Stimulated activated CD4-positive, alpha-beta T cell treated with anti-CD3 and anti-CD28 coated beads, Interleukin-1b, Interleukin-23, amount 100 ng/mL, for 48 hours (primary cell): ENCODE measurements around the gene ALLC.

Experiments used
- DNase-seq: peaks from one replicate; pipeline ENCODE4 v3.0.0-alpha.2; 2020

ALLC gene

GRCh38 chr2:3680548-3681345 is 22.7 kb downstream of the ALLC start:
- DNase-seq = no peak

GRCh38 chr2:3681625-3682024 is 23.6 kb downstream of the ALLC start:
- DNase-seq = no peak

DNA sequence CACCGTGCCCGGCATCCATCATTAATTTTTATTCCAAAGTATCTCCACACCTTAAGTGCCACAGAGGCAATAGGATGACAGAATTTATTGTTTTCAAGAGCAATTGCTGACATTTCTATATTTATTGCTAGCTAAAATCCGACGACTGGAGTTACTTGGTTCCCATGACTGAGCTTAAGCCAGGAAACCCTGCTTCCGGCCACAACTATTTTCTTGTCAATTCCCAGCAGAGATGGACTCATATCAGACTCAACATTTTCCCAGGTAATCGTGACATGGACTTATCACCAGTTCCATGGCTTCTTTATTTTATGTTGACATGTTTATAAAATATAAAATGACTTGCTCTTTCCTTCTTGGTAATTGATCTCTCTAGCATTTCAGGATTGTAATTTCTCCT is 24.8 kb downstream of the ALLC start:
- no peak for DNase-seq

DNA sequence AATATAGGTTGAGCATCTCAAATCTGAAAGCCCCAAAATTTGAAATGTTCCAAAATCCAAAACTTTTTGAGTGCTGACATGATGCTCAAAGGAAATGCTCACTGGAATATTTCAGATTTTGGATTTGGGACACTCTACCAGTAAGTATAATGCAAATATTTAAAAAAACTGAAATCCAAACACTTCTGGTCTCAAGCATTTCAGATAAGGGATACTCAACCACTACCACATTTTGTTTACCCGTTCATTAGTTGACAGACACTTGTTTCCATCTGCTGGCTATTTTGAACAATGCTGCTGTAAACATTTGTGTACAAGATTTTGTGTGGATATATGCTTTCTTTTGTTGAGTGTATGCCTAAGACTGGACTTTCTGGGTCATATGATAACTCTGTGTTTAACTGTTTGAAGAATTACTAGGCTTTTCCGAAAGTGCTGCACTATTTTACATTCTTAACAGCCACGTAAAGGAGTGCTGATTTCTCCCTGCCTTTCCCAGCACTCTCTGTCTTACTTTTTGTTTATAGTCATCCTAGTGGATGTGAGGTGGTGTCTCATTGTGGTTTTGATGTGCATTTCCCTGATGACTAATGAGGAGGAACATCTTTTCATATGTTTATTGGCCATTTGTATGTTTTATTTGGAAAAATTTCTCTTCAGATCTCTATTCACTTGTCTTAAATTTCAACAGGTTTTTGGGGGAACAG is 25.9 kb downstream of the ALLC start:
- no peak for DNase-seq

DNA sequence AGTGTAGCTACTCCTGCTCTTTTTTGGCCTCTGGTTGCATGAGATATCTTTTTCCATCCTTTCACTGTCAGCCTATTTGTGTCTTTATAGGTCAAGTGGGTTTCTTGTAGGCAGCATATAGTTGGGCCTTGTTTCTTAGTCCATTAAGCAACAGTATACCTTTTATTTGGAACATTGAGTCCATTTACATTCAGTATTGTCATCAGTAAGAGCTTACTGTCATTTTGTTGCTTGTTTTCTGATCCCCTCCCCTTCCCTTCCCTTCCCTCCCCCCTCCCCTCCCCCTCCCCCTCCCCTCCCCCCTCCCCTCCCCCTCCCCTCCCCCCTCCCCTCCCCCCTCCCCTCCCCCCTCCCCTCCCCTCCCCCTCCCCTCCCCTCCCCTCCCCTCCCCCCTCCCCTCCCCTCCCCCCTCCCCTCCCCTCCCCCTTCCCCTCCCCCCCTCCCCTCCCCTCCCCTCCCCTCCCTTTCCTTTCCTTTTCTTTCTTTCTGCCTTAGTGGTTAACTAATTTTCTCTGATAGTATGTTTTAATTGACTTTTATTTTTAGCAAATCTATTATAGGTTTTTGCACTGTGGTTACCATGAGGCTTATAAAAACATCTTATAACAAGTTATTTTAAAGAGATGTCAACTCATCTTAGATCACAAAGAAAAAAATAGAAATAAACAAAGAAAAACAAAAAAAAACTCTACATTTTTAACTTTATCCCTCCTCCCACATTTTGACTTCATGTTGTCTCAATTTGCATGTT is 32.2 kb downstream of the ALLC start:
- no peak for DNase-seq

- no peak for DNase-seq
Observed at GRCh38 chr2:3692375-3692774, 34.4 kb downstream of the ALLC start.

DNA sequence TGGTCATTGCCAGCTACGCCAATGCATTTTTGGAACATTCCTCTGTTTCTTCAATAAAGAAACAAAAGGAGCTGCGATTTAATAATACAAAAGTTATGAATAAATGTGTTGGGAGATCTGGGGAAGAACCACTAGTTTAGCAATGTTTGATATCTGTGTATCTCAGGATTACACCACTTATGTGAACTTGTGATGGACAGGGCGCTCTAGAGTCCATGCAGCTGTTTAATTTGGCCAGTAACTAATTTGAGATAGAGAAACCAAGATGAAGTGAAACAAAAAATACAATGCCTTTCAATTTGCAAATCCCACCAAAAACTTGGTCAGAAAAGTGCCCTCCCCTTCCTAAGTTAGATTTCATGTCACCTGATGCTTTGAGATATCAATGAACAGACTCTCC is 38.5 kb downstream of the ALLC start:
- DNase-seq = no peak

DNA sequence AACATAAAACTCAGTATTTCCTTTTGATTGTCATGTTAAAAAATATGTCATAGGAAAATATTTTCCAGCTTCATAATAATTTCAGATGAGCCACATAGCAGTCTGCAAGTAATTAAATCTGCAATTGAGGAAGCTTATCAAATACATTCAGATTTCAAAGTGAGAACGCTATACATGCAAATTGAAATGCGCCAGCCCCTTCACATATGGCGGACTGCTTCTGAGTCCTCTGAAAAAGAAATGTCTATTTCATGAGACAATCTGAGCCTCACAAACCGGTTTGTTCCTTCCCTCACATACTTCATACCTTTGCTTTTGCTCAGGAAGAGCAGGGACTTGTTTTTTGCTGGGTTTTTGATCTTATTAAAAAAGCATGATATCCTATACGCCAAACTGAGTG is 43.1 kb downstream of the ALLC start:
- DNase-seq = no peak

DNA sequence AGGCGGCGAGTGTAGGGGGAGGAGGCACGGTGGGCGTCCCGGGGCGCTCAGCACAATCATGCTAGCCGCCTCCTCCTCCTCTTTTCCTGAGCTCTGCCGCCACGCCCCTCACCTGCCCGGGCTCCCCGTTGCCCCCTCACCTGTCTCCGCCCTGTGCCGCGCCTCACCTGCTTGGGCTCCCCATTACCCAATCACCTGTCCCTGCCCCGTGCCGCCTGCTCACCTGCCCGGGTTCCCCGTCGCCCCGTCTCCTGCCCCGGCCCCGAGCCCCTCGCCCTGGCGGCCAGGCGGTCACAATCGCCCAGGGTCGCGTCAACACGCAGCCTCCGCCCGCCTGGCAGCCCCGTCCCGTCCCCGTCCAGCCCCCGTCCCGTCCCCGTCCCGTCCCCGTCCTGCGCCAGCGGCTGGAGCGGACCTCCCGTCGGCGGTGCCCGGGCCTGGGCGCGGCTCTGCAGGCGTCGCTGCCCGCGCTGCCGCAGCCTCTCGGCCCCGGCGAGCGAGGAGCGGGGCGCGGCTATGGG is 45.3 kb downstream of the ALLC start, which contains the start of gene DCDC2C:
Gene DCDC2C, plus strand, starts transcription at position 340 of the 521 bp plus-strand sequence. Its CDS starts 177 bp downstream, at position 517.
- DNase-seq = no peak

DNA sequence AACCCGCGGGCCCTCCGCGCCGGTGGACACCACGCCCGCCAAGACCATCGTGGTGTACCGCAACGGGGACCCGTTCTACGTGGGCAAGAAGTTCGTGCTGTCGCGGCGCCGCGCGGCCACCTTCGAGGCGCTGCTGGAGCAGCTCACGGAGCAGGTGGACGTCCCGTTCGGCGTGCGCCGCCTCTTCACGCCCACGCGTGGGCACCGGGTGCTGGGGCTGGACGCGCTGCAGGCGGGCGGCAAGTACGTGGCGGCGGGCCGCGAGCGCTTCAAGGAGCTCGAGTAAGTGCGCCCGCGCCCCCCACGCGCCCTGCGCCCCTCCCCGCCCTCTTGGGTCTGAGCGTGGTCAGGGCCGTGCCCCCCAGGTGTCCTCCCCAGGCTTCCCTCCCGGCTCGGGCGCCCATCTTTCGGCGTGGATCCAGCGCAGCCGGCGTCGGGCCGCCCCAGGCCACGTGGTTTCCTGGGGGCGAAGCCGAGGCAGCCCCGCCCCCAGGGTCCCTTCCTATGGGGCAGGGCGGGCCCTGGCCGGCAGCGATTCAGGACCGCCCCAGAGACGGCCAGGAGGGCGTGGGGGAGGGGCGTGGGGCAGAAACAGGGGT is 45.9 kb downstream of the ALLC start:
- no peak for DNase-seq

GRCh38 chr2:3704692-3705091 is 46.7 kb downstream of the ALLC start:
- no peak for DNase-seq

DNA sequence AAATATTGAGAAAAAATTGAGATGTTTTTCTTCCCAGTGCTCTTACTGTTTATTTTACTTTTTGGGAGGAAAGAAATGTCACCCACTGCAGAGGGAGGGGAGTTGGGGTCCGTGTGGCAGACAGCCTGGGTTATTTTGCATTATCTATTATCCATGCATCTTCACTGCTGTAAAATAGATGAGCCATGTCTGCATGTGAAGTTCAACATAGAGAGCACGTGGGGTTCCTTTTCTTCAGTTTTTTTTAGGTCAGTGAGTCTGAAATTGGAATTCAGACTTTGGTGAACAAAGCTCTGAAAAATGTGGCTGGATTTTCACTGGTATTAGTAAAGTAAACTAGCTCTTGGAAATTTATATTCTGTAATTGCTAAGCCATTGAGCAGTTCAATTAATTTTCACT is 47.8 kb downstream of the ALLC start:
- no peak for DNase-seq

- no peak for DNase-seq
Observed at GRCh38 chr2:3706892-3707291, 48.9 kb downstream of the ALLC start.

DNA sequence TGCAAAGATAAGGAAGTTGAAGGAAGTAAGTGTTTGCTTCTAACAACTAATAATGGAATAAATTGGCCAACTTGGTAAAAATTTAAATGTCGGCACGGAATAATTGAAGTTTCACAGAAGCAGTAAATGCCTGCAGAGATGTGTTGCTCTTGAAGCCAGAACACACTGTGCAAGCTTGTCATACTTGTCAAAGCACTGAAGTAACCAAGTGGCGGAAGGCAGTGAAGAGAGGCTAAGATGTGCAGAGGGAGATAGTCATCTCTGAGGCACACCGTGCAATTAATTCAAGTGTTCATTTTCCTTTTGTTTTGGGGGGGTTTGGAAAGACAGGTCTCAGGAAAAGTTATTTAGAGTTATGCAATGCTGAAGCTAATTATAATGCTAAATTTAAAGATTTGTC is 50.6 kb downstream of the ALLC start:
- DNase-seq = no peak

DNA sequence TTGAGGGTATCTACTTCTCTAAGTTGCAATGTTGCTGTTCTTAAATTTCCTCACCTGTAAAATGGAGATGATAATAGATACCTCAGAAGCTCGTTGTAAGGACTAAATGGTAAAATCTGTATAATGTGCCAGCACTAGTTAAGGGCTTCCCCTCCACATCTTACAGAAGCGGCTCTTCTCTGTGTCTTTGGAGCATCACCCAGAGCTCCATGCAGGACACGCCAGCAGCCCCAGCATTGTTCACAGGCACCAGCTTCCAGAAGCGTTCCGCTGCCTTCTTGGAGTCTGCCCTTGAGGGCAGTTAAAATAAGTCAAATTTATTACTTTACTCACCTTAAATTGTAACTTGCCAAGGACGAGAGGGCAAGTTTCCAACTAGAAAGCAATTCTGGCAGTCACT is 51.2 kb downstream of the ALLC start:
- DNase-seq = no peak

- no peak for DNase-seq
Observed at GRCh38 chr2:3712424-3712823, 54.4 kb downstream of the ALLC start.

GRCh38 chr2:3712831-3713503 is 55.0 kb downstream of the ALLC start:
- DNase-seq = no peak

DNA sequence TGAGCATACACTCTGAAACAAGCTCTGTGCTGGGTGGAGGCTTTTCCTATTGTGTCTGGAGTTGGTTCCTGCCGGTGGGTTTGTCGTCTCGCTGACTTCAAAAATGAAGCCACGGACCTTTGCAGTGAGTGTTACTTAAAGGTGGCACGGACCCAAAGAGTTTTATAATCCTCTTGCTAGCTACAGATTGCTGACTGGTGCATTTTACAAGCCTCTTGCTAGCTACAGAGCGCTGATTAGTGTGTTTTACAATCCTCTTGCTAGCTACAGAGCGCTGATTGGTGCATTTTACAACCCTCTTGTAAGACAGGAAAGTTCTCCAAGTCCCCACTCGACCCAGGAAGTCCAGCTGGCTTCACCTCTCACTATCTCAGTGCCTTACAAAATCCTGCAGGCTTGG is 60.7 kb downstream of the ALLC start:
- no peak for DNase-seq

GRCh38 chr2:3725002-3725401 is 67.0 kb downstream of the ALLC start:
- no peak for DNase-seq

GRCh38 chr2:3725458-3726250 is 67.7 kb downstream of the ALLC start:
- no peak for DNase-seq

- DNase-seq = no peak
Observed at GRCh38 chr2:3726511-3726910, 68.5 kb downstream of the ALLC start.
